OCI-LY3 (cell line): ENCODE data around the gene FAM177A1.

Experiments
- CTCF ChIP-seq: fragments of 200-600, 300-600 bp; sonication (generic); IDR thresholded peaks from 2 replicates; pipeline ENCODE4 v1.5.1; 2014; ENCODE audit warnings: antibody characterized with exemption, low read length, low read depth
- EZH2phosphoT487 ChIP-seq: fragments of 200-600 bp; shearing (Covaris generic); IDR thresholded peaks from 2 replicates; pipeline ENCODE4 v1.6.1; 2018; ENCODE audit warnings: antibody characterized with exemption, mixed run types, low read depth

GRCh38 chr14:35046048-35046750, at the start of gene FAM177A1:
- no peak for TF ChIP-seq CTCF
- no peak for TF ChIP-seq EZH2phosphoT487
